HFFc6 (cell line): ENCODE results near the gene PSG3. TPM values are rescaled to one million over a fixed set of nuclear protein-coding genes. Genes with fewer than 3 reads are reported as not detected.

ENCODE experiments used
- total RNA-seq, 6 experiments: library from RNA; stranded (reverse); fragmentation: NEBNext Ultra II Directional; extraction: Animal tissue kit (Norgen Biotek cat#: 25700); gene quantifications; 2 replicates in 1 of 6; 3 replicates in 5 of 6; pipeline ENCODE4 v1.2.3, GENCODE V29; 2021

The PSG3 gene
- total RNA-seq, 6 experiments from 2014 or later: not detected

Other genes with a start within 250 kb of the PSG3 start
- not detected for gene CEACAM1, start 212.0 kb downstream of the PSG3 start, total RNA-seq
- not detected for gene CEACAM8, start 145.6 kb downstream of the PSG3 start, total RNA-seq
- gene PSG8, start 25.2 kb upstream of the PSG3 start, total RNA-seq: under 1 TPM in 2 of 6 experiments, not detected in 4; 0.17 to 0.32 TPM
- 10 to 100 TPM in 1 of 6 experiments, 1 to 10 TPM in 5; 4.3 to 10.5 (median 8.6) TPM for gene PSG1, start 139.2 kb upstream of the PSG3 start, total RNA-seq
- gene PSG6, start 177.4 kb upstream of the PSG3 start, total RNA-seq: 1 to 10 TPM in 3 of 6 experiments, under 1 TPM in 3; 0.31 to 1.1 (median 0.99) TPM
- gene PSG7, start 196.7 kb upstream of the PSG3 start, total RNA-seq: under 1 TPM in 5 of 6 experiments, not detected in 1; 0.10 to 0.28 (median 0.18) TPM